Natural killer cell (primary cell): ENCODE data around the gene SMG1. TPM values are rescaled to one million over a fixed set of nuclear protein-coding genes. Genes with fewer than 3 reads are reported as not detected.
A peak's percentile ranks its signal among the peaks of the same experiment; 100 is the strongest.
"Not testable (repeated sequence)": the region's sequence is repeated elsewhere in the genome, so short reads cannot be mapped to it uniquely, and the experiment has no call there.

Experiments used
- ATAC-seq, 3 donors: fragments of 150-1000 bp in 2 of 3; fragments of 200-7000 bp in 1 of 3; cut with Tn5 transposase; 1 replicate in 1 of 3; 2 replicates in 2 of 3; pipeline ENCODE4 v1.10.0; 2021; ENCODE audit warnings: mild to moderate bottlenecking in 2 of 3, moderate library complexity in 2 of 3
- DNase-seq, 2 donors: peaks; one replicate each; pipeline versions ENCODE4 v3.0.0 to v3.0.0-alpha.2; 2013 to 2021; ENCODE audit warnings: mixed read lengths in 1 of 2
- H3K27ac ChIP-seq: one replicate; pipeline ENCODE4 v1.5.1; 2013; ENCODE audit warnings: mild to moderate bottlenecking, low read length
- H3K27me3 ChIP-seq: one replicate; pipeline ENCODE4 v1.6.1; 2013; ENCODE audit warnings: low read length; ENCODE audit not compliant: control insufficient read depth, insufficient read depth
- H3K36me3 ChIP-seq: one replicate; pipeline ENCODE4 v1.6.1; 2013; ENCODE audit warnings: low read length; ENCODE audit not compliant: control insufficient read depth, insufficient read depth
- H3K4me1 ChIP-seq: one replicate; pipeline ENCODE4 v1.6.1; 2013; ENCODE audit warnings: low read length; ENCODE audit not compliant: control insufficient read depth, insufficient read depth
- H3K4me3 ChIP-seq: one replicate; pipeline ENCODE4 v1.5.1; 2013; ENCODE audit warnings: low read length
- H3K9me3 ChIP-seq: one replicate; pipeline ENCODE4 v1.6.1; 2013; ENCODE audit warnings: low read length; ENCODE audit not compliant: control insufficient read depth, insufficient read depth
- H3K27ac Mint-ChIP-seq, 2 donors: one replicate each; pipeline ENCODE4 v1.8.0; 2022; ENCODE audit warnings: mild to moderate bottlenecking in 2 of 2, mixed read lengths in 2 of 2, moderate library complexity in 1 of 2
- H3K27me3 Mint-ChIP-seq, 2 donors: one replicate each; pipeline ENCODE4 v1.8.0; 2022; ENCODE audit warnings: low read depth in 2 of 2, mixed read lengths in 2 of 2
- H3K36me3 Mint-ChIP-seq: one replicate; pipeline ENCODE4 v1.8.0; 2022; ENCODE audit warnings: mixed read lengths
- H3K4me1 Mint-ChIP-seq, 2 donors: one replicate each; pipeline ENCODE4 v1.8.0; 2022; ENCODE audit warnings: mixed read lengths in 2 of 2
- H3K4me3 Mint-ChIP-seq: one replicate; pipeline ENCODE4 v1.8.0; 2022; ENCODE audit warnings: mild to moderate bottlenecking, moderate library complexity, mixed read lengths
- H3K9me3 Mint-ChIP-seq, 2 donors: one replicate each; pipeline ENCODE4 v1.8.0; 2022; ENCODE audit warnings: mixed read lengths in 2 of 2
- WGBS: methylation state at CpG from one replicate; pipeline ENCODE4 v1.1.7; 2013; ENCODE audit warnings: missing lambda C conversion rate; ENCODE audit not compliant: insufficient coverage; 5-methylcytosine and 5-hydroxymethylcytosine counted together
- intact Hi-C: fragments of 100-400 bp; cut with micrococcal nuclease; formaldehyde crosslinking; loops from one replicate; pipeline ENCODE4 v1.14.2; 2022
- total RNA-seq, 4 donors: library from RNA; stranded (reverse); fragments of 120-200 nt in 1 of 4; gene quantifications; one replicate each; pipeline versions ENCODE4 v1.2.3 to v1.2.4, GENCODE V29; 2013 to 2022

SMG1 gene
- total RNA-seq, 3 donors from 2014 or later (not counting 1 experiment from before 2014, with no cell fraction given): 215 to 253 (median 246) TPM

DNA sequence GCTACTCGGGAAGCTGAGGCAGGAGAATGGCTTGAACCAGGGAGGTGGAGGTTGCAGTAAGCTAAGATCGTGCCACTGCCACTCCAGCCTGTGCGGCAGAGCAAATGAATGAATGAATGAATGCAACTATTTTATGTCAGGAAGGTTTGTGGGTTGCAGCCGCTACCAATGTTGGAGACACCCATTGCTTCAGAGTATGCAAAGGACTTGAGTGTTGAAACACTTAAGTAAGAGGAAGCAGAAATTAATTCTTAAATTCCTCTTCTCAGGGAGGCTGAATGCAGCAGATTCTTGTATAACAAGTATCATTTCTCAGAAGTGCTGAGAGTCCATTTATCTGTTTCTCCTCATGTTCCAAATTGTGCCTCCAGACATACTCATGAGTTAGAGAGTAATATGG, 151.6 kb downstream of the SMG1 start:
- H3K27ac Mint-ChIP-seq, H3K36me3 Mint-ChIP-seq: not testable (repeated sequence)
- WGBS: 85% methylated on average over 4 of the region's 4 CpGs

DNA sequence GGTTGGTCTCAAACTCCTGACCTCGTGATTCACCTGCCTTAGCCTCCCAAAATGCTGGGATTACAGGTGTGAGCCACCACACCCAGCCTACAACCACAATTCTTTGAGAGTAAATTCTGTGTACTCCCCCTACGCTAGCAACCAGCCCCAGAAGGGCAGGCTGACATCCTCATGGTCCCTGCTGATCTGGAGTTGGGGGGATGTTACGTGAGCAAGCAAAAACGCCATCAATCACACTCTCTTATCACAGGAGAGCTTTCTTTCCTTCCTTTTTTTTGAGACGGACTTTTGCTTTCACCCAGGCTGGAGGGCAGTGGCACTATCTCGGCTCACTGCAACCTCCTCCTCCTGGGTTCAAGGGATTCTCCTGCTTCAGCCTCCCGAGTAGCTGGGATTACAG, 154.0 kb downstream of the SMG1 start:
- H3K36me3 ChIP-seq, H3K4me3 Mint-ChIP-seq, H3K4me3 ChIP-seq, H3K36me3 Mint-ChIP-seq, intact Hi-C loops, H3K4me1 ChIP-seq, H3K9me3 ChIP-seq, DNase-seq, H3K27me3 Mint-ChIP-seq, H3K27ac ChIP-seq, H3K9me3 Mint-ChIP-seq, H3K27me3 ChIP-seq, ATAC-seq, H3K27ac Mint-ChIP-seq: not testable (repeated sequence)
- peaks cover 12% of the 10 kb centered on the region in 2 donors for H3K4me1 Mint-ChIP-seq
- 52% methylated on average over 6 of the region's 7 CpGs for WGBS

More for the DNA sequence above, 151.6 kb downstream of the SMG1 start:
- H3K9me3 ChIP-seq, H3K4me1 Mint-ChIP-seq, H3K9me3 Mint-ChIP-seq, H3K4me3 ChIP-seq, H3K27me3 ChIP-seq, ATAC-seq, H3K27me3 Mint-ChIP-seq, H3K4me3 Mint-ChIP-seq, H3K27ac ChIP-seq, intact Hi-C loops, H3K4me1 ChIP-seq, DNase-seq, H3K36me3 ChIP-seq: not testable (repeated sequence)

DNA sequence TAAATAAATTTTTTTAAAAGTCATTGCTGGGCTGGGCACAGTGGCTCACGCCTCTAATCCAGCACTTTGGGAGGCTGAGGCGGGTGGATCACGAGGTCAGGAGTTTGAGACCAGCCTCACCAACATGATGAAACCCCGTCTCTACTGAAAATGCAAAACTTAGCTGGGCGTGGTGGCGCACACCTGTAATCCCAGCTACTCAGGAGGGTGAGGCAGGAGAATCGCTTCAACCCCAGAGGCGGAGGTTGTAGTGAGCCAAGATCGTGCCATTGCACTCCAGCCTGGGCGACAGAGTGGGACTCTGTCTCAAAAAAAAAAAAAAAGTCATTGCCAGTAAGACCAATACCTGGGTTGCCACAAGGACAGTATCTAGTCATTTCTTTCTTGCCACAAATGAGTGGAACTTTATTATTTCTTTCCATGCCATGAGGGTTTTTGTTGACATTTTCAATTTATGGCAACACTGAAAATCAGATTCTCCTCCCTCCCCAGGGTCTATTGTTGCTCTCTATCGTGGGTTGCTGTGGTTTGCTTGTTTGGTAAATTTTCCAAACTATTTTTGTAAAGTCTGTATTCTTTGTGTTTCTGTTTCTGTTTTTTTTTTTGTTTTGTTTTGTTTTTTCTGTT, 155.8 kb downstream of the SMG1 start:
- H3K4me3 ChIP-seq, H3K36me3 ChIP-seq, H3K27me3 Mint-ChIP-seq, DNase-seq, intact Hi-C loops, H3K9me3 ChIP-seq, H3K9me3 Mint-ChIP-seq, H3K4me3 Mint-ChIP-seq, H3K27me3 ChIP-seq, ATAC-seq, H3K36me3 Mint-ChIP-seq, H3K27ac ChIP-seq: not testable (repeated sequence)
- H3K27ac Mint-ChIP-seq: peak overlapping the region in 1 of 2 donors; percentile 11
- peaks cover 12% of the 10 kb centered on the region in 2 donors for H3K4me1 Mint-ChIP-seq
- peaks cover 21% of the 10 kb centered on the region for H3K4me1 ChIP-seq
- 98% methylated on average over 10 of the region's 11 CpGs for WGBS

DNA sequence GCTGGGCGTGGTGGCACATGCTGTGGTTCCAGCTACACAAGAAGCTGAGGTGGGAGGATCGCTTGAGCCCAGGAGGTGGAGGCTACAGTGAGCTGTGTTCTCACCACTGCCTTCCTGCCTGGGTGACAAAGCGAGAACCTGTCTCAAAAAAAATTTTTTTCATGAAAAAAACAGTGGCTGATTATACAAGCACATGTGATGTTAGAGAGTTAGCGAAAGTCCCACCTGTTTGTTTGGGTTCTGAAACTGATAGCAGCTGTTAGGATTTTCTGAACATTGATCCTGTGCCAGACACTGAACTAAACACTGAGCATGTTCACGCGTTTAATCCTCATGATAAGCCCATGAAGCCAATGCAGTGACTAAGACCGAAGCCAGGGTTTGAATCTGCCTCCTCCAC, 159.0 kb downstream of the SMG1 start:
- H3K4me3 ChIP-seq, H3K9me3 Mint-ChIP-seq, H3K27me3 Mint-ChIP-seq, H3K27me3 ChIP-seq, H3K9me3 ChIP-seq, H3K36me3 ChIP-seq, H3K36me3 Mint-ChIP-seq, intact Hi-C loops: not testable (repeated sequence)
- Histone ChIP-seq H3K4me1 (peaks cover 21% of the 10 kb centered on the region), H3K27ac (peak overlapping the region; percentile 31)
- Mint-ChIP-seq H3K27ac (peak overlapping the region; percentile 65 to 82), H3K4me3 (peak overlapping the region; percentile 49), H3K4me1 (peaks cover 12% of the 10 kb centered on the region in 2 donors)
- 11% methylated on average over 4 of the region's 7 CpGs for WGBS
- ATAC-seq: peak; percentile 89 to 93 (median 92)
- DNase-seq: peak in 1 of 2 donors; percentile 64

DNA sequence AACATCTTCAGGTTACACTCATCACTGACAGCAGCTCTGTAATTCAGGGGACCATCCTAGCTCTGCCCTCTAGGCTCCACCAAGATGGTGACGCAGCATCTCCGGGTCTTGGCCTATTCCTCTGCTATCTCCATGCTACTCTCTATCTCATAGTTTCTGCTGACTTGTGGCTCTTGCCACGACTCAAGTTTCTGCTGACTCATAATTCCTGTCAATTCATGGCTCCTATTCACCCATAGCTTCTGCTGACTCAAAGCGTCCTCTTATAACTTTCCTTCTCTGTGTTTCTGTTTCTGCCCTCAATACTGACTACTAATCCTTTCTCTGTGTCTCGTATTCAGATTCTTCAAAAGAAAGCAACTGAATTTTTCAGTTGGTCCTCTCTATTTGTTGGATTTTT, 163.5 kb downstream of the SMG1 start:
- ATAC-seq, H3K4me3 ChIP-seq, intact Hi-C loops, H3K27me3 ChIP-seq, H3K36me3 ChIP-seq, DNase-seq, H3K9me3 Mint-ChIP-seq, H3K9me3 ChIP-seq, H3K27ac Mint-ChIP-seq, H3K27ac ChIP-seq, H3K4me3 Mint-ChIP-seq, H3K27me3 Mint-ChIP-seq, H3K36me3 Mint-ChIP-seq: not testable (repeated sequence)
- peaks cover 7 to 14% of the 10 kb centered on the region in 2 donors for H3K4me1 Mint-ChIP-seq
- WGBS: 15% methylated on average over 2 of the region's 5 CpGs
- H3K4me1 ChIP-seq: peaks cover 18% of the 10 kb centered on the region
